ENCODE measurements around the gene OPN4.
"Not testable (repeated sequence)": the region's sequence is repeated elsewhere in the genome, so short reads cannot be mapped to it uniquely, and the experiment has no call there.

Gene OPN4, protein sequence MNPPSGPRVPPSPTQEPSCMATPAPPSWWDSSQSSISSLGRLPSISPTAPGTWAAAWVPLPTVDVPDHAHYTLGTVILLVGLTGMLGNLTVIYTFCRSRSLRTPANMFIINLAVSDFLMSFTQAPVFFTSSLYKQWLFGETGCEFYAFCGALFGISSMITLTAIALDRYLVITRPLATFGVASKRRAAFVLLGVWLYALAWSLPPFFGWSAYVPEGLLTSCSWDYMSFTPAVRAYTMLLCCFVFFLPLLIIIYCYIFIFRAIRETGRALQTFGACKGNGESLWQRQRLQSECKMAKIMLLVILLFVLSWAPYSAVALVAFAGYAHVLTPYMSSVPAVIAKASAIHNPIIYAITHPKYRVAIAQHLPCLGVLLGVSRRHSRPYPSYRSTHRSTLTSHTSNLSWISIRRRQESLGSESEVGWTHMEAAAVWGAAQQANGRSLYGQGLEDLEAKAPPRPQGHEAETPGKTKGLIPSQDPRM

DNA sequence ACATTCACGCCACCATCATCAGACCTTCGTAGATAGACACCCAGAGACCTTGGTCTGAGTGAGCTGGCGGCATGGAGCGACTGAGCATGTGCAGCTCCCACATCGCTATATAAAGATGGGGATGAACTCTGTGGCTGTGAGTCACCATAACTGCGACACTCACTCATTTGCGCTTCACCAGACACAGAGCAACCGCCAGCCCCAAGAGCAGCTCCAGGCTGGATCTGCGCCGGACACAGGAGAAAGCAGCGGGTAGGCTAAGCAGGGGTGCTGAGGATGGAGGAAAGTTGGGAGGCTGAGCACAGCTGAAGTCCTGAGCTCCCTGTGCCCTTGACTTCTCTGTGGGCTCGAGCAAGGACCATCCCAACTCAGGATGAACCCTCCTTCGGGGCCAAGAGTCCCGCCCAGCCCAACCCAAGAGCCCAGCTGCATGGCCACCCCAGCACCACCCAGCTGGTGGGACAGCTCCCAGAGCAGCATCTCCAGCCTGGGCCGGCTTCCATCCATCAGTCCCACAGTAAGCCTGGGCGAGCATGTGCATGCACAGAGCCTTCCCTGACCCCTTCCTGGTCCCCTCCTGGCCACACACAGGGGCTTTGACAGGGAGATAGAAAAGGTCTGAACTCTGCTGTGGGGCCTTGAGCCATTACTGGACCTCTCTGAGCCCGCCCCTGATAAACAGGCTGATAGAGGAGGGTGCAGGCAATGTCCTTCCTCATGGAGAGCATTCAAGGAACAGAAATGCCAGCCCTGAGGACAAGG, at the start of gene OPN4:
Gene OPN4 (plus strand): TSS at position 137 of the 762 bp plus-strand sequence. CDS start 237 bp downstream, at position 374.
- DNase-seq = no peak

DNA sequence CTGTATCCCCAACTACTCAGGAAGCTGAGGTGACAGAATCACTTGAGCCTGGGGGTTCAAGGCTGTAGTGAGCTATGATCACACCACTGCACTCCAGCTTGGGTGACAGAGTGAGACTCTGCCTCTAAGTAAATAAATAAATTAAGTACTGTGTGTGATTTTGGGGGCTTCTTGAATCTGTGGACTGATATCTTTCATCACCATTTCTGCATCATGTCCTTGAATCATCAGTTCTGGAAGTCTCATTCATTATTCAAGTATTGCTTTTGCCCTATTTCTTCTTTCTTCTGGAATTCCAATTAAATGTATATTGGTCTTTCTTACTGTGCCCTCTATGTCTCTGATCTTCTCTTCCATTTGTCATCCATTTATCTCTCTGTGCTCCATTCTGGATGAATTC, 46.7 kb upstream of the OPN4 start:
- no peak for DNase-seq

DNA sequence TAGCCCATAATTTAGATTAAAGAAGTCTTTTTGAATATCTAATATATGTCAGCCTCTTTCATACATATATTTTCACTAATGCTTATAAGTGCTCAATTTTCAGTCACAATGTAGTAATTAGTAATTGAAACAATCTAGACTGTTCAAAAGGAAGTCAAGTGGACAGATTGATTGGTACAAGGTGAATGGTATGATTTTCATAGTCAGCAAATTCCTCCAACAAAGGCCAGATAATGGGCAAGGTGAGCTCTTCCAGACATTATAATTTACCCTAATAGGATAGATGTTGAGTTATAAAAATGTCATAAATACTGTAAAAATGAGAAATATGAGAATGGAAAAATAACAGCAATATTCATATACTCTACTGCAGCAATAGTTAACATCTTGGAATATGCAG, 44.4 kb upstream of the OPN4 start:
- DNase-seq = no peak

DNA sequence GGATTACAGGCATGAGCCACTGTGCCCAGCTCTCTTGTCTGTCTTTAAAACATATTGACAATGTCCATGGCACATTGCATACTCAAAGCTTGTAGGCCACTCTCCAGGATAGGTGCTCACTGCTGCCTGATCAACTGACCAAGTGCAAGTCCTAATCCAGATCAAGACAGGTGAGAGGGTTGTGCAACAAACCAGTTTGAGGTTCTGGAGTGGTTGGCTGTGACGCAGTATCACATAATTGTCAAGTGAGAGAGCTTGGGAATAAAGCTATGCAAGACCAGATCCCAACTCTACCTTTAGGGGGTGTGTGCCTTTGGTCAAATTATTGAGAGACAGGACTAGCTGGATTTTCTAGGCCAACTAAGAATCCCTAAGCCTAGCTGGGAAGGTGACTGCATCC, 43.0 kb upstream of the OPN4 start:
- no peak for DNase-seq

DNA sequence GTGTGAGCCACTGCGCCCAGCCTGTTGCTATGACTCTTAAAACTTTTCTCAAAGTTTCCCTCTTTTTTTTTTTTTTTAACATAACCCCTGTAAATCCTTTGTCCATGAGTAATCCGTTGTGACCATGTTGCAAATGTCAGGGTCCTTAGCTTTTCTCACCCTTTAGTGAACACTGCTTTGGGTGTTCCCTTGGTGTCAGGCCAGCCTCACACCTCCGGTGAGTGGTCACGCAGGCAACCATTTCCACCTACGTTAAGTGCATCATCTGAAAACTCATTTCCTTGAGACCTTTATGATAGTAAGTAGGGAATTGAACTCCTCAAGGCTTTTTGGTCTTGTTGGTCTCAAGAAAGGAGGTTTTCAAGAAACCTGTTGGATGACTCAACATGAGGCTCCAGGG, 41.3 kb upstream of the OPN4 start:
- no peak for DNase-seq

DNA sequence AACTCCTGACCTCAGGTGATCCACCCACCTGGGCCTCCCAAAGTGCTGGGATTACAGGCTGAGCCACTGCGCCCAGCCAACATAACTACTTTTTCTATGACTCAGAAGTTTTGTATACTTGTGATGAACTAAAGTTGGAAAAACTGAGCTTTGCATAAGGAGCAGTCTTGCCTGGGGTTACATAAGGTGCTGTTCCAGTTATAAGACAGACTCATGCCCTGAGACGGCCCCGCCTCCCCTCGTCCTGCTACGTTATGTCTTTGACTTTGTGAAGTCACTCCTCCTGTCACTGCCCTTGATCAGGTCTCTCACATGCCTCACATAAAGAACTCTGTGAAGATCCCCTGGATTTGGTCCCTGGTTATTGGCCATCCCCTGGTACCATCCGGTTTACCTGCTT, 40.4 kb upstream of the OPN4 start:
- DNase-seq = no peak

DNA sequence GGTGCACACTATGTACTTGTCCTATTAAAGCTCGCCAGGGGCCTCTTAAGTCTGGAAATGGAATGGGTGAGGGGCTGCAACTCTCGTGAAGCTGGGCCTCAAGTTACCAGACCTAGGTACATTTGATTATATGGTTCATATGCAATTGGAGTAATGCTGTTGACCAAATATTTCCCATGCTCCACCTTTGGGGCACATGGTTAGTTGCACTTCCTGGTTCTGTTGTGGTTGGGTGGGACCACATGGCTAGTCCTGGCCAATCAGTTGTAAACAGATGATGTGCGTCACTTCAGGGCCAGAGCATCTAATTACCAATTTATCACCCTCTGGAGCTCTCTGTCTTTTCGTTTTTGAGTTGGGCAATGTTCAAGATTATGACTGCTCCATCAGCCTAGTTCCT, 39.5 kb upstream of the OPN4 start:
- DNase-seq = no peak

DNA sequence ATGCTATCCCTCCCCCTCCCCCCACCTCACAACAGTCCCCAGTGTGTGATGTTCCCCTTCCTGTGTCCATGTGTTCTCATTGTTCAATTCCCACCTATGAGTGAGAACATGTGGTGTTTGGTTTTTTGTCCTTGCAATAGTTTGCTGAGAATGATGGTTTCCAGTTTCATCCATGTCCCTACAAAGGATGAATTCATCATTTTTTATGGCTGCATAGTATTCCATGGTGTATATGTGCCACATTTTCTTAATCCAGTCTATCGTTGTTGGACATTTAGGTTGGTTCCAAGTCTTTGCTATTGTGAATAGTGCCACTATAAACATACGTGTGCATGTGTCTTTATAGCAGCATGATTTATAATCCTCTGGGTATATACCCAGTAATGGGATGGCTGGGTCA, 37.1 kb upstream of the OPN4 start:
- DNase-seq = not testable (repeated sequence)

DNA sequence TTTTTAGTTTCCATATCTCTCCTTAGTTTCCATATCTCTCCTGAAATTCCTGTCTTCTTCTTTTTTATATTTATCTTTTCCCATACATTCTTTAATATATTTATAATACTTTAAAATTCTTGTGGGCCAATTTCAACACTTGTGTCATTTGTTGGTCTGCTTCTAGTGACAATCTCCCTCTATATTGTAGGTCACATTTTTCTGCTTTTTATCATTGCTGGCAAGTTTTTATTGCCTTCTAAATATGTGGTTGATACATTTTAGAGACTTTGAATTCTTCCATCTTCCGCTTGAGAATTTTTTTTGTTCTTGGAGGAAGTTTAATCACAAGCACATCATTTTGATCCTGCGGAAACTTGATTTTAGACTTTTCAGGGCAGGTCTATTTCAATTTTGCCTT, 26.0 kb upstream of the OPN4 start:
- DNase-seq = no peak

DNA sequence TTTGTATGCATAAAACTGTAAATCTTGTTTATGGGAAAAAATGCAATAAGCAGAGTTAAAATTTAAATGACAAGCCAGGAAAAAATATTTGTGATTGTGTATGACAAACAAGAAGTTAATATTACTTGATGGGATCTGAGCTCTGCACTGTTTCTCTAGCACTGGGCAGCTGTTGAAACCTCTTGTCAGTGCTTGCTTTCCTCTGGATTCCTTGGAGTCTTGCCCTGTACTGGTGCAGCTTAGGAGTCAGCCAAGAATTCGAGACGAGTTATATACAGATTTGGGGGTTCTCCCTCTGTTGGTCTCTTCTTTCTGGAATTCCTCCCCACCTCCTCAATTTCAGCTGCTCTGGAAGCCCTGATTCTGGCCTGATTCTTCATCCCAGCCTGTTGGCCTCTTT, 24.3 kb upstream of the OPN4 start:
- no peak for DNase-seq

DNA sequence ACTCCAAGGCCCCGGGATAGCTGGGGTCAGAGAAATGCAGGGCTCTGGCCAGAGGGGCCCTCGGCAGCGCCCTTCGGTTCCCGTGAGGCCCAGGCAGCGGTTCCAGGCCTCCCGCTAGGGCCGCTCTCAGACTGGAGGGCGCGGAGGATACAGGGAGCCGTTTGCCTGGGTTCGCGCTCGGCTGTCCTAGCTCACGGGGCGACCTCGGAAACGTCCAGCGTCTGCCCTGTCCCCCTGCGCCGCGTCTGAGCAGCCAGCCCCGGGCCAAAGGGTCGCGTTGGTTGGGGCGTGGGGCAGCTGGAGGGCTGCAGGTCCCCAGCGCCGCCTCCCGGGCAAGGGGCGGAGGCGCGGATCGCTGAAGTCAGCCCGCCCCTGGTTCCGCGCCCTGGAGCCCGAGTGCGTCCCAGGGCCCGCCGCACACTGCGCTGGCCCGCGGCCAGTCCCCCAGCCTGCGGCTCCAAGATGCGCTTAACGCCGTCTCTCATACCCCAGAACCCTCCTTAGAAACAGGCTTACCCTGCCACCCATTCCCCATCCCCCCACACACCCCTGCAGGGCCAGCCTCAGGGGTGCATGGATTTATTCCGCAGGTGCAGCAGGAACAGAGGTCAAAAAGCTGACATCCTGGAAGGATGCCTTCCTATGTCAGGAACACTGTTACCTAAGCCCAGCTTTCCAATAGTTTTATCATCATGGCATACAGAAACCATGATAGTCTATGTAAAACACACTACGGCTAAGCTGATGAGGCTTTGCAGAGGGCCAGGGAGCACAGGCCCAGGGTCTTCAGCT, 22.1 kb upstream of the OPN4 start:
- DNase-seq = no peak

DNA sequence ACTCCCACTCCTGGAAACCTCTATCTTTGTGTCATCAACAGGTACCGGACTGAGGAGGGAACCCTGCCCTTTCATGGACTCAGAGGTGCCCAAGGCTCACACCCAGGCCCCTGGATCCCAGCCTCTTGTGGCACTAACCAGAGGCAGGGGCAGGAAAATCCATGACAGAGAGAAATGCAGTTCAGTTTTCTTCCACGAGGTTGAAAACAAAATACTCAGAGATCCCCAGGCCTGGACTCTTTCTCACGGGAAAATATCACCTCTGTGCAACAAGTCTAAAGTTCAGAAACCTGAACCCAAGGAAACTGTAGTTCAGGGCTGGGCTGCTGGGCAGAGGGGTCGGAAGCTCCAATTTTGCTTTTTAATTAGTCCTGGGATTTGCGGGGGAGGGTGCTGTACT, 21.4 kb upstream of the OPN4 start:
- no peak for DNase-seq

DNA sequence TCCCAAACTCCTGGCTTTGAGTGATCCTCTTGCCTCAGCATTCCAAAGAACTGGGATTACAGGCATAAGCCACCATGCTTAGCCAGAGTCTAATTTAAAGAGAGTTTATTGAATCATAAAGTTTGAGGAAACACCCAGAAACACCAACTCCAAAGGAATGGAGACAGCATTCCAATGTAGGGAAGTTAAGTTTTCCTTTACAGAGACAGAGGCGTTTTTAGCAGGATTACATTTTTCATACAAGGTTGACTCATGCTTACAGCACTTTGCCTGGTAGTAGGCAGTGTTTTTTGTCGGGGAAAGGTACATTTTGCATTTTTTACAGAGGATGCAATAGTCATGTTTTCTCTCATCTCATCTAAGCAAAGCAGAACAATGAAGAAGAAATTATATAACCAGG, 18.9 kb upstream of the OPN4 start:
- no peak for DNase-seq

DNA sequence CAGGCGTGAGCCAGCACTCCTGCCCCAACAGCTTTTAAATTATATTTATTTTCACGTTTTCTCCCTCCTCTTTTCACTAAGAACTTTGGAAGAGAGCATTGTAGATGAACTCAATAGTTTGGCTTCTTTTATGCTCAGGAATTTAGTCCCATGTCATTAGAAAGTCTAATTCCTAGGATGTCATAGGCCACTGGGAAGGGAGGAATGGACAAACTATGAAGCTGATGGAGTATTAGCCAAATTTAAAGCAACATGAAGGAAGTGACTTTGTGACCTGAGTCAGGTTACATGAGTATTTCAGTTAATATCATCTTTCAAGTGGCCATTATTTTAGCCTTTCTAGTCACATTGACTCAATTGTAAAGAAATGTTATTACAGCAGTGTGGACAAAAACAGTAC, 18.0 kb upstream of the OPN4 start:
- DNase-seq = no peak

DNA sequence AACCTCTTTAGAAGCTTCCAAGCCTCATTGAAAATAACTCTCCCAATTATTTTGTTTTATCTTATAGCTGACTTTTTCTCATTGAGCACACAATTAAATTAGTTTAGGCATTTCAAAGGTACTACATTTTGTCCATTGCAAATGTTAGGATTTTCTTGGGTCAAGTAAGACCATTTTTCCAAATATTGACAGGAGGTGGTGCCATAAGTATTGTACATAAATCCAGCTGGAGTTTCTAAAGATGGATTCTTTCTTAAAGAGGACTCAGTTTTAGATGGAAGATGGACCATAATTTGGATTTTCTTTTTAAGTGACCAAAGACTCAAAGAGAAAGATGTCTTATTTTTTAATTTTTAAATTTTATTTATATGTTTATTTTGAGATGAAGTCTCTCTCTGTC, 12.3 kb upstream of the OPN4 start:
- no peak for DNase-seq

DNA sequence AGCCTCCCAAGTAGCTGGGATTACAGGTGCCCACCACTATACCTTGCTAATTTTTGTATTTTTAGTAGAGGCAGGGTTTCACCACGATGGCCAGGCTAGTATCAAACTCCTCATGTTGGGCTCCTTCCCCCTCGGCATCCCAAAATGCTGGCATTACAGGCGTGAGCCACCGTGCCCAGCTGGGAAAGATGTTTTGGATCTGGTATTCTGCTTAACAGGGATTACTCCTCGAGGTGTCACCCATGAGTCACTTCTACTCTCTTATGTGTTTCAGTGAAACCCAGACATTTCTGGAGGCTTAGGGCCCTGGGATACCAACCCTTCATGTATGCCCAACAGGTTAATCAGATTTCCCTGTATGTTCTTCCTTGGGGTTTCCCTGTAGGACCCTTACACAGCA, 11.8 kb upstream of the OPN4 start:
- DNase-seq = no peak

DNA sequence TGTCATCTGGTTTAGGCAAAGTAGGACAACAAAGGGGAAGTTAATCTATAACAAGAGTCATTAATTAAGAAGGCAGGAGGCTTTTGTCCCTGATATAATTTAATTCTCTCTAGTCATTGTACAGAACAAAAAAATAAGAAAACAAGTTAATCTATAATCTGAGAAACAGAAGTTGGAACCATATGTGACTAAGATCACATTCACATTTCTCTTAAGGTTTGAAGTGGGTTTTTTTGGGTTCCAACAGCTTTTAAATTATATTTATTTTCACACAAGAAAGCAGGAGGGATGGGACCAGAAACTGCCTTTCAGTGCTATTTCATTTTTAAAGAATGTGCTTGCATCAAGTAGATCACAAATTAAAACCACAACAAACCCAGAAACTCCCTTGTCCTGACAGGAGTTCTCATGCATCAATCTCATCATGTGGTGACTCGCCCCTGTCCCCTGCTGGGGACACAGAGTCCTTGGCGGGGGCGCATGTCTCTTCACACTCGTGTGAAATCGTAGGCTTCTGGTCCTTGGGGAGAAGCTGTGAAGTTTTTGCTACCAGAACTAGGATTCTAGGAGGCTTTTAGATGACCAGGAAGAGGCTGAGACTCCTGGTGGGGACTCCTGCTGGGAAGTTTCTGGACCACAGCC, 10.1 kb upstream of the OPN4 start:
- no peak for DNase-seq

DNA sequence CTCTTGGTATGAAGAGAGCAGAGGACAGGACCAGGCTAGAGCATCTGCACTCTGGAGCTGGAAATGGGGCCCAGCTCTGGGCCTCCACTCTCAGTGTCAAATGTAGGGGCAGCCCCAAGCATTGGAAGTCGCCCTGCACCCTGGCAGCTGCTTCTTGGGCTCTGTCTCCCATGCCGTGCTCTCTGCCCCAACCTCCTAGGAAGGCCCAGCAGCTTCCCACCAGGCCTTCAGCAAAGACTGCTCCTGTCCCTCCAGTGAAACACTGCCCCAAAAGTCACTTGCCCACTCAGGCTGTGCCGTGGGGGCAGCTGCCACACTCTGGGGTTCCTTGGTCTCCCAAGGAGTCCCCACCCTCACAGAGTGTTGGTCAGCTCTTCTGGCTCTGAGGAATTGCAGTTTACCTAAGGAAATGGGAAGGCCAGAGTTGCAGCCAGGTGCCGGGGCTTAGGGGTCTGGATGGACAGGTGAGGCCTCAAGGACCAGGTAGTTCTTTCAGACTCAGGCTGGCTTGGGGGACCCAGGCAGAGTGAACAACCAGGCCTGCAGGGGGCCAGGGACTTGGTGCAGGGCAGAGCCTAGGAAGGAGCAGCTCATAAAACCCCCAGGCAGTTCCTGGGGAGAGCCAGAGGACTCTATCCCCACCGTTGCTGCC, 9.4 kb upstream of the OPN4 start:
- DNase-seq = no peak

DNA sequence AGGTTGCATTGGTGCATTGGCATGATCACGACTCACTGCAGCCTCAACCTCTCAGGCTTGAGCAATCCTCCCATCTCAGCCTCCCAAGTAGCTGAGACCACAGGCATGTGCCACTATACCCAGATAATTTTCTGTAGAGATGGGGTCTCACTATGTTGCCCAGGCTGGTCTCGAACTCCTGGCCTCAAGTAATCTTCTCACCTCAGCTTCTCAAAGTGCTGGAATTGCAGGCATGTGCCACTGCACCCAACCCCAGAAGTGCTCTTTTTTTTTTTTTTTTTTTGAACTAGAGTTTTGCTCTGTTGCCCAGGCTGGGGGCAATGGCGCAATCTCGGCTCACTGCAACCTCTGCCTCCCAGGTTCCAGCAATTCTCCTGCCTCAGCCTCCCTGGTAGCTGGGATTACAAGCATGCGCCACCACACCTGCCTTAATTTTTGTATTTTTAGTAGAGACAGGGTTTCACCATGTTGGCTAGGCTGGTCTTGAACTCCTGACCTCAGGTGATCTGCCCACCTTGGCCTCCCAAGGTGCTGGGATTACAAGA, 8.7 kb upstream of the OPN4 start:
- not testable (repeated sequence) for DNase-seq

DNA sequence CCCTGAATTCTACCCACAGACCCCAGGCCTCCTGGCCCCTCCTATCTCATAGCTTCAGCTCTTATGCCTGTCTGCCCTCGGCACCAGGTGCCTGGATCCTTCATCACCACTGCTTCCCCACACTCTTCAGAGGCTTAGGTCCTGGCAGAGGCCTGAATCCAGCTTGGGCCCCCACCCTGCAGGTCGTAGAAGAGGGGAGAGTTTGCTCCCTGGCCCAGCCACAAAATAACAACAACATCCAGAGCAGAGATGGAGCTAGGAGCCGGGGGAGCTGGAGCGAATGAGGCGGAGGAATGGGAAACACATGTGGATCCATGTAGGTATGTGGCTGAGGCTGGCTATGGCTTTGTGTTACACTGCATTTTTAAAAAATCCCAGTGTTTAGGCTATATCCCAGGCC, 7.8 kb upstream of the OPN4 start:
- DNase-seq = no peak

DNA sequence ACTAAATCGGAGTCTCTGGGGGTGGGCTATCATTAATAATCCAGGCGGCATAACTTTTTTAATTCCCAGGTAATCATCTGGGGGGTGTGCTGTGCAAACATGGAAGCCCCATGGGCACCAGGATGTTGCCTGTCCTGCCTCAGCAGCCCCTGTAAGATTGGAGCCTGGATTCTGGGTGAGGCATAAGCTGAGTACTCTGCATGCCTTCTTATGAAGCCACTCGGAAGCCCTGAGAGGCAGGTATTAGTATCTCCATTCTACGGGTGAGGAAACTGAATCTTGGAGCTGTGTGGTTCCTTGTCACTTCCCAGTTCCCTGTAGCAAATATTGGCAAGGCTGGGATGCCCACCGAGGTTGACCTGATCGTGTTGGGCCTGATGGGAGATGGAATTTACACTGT, 7.4 kb upstream of the OPN4 start:
- DNase-seq = no peak
